Measurements from ENCODE around the gene DDIT3. TPM values are rescaled to one million over a fixed set of nuclear protein-coding genes. Genes with fewer than 3 reads are reported as not detected.

The DDIT3 gene
- total RNA-seq, 2 donors from 2014 or later = 9.9 to 12.4 TPM

DNA sequence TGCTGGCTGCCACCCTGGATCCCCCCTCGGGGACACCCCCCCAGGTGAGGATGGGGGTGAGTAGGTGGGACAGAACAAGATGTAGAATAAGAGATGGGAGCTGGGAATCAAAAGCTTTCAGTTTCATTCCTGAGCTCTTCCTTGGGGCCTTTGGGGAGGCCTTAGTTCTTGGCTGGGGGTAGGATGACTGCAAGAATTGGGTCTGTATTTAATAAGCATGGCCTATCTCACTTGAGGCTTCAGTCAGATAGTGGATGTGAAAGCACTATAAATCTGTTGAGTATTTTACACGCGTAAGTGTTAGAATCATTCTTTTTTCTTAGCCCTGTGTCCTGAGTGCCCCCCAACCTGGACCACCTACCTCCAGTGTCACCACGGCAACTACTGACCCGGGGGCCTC lies 6.9 kb upstream of the DDIT3 start:
- H3K36me3 ChIP-seq (ENCODE audit: control insufficient read depth, insufficient read depth, low read length) = peaks cover 78% of the 10 kb centered on the region
- H3K27me3 ChIP-seq (ENCODE audit: control insufficient read depth, insufficient read depth, low read length, poor library complexity, severe bottlenecking) = no peaks in the 10 kb centered on the region
- no peak overlapping the region for H3K27ac ChIP-seq (ENCODE audit: low read depth, low read length)
- Mint-ChIP-seq H3K27me3 (ENCODE audit: insufficient read depth) (no peaks in the 10 kb centered on the region), H3K4me1 (peaks cover 14% of the 10 kb centered on the region), H3K4me3 (no peak overlapping the region), H3K27ac (no peak overlapping the region), H3K9me3 (no peaks in the 10 kb centered on the region), H3K36me3 (ENCODE audit: low read depth) (peaks cover 47% of the 10 kb centered on the region)
- no peak overlapping the region for H3K9ac ChIP-seq (ENCODE audit: extremely low read depth, low read length, poor library complexity, severe bottlenecking)
- 92 to 93% methylated on average over 3 to 5 of the region's 5 CpGs for WGBS, 2 experiments (ENCODE audit: insufficient coverage in 1 of 2, insufficient read length in 1 of 2)
- H3K9me3 ChIP-seq (ENCODE audit: control insufficient read depth, low read length) = no peaks in the 10 kb centered on the region
- no peak for DNase-seq
- peaks cover 6% of the 10 kb centered on the region for H3K4me1 ChIP-seq (ENCODE audit: control insufficient read depth, insufficient read depth, low read length)
- H3K4me3 ChIP-seq (ENCODE audit: low read length) = no peak overlapping the region
- TF ChIP-seq, protein P1, sequence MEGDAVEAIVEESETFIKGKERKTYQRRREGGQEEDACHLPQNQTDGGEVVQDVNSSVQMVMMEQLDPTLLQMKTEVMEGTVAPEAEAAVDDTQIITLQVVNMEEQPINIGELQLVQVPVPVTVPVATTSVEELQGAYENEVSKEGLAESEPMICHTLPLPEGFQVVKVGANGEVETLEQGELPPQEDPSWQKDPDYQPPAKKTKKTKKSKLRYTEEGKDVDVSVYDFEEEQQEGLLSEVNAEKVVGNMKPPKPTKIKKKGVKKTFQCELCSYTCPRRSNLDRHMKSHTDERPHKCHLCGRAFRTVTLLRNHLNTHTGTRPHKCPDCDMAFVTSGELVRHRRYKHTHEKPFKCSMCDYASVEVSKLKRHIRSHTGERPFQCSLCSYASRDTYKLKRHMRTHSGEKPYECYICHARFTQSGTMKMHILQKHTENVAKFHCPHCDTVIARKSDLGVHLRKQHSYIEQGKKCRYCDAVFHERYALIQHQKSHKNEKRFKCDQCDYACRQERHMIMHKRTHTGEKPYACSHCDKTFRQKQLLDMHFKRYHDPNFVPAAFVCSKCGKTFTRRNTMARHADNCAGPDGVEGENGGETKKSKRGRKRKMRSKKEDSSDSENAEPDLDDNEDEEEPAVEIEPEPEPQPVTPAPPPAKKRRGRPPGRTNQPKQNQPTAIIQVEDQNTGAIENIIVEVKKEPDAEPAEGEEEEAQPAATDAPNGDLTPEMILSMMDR (conservative IDR thresholded peaks at IDR 0.05) = no peak

DNA sequence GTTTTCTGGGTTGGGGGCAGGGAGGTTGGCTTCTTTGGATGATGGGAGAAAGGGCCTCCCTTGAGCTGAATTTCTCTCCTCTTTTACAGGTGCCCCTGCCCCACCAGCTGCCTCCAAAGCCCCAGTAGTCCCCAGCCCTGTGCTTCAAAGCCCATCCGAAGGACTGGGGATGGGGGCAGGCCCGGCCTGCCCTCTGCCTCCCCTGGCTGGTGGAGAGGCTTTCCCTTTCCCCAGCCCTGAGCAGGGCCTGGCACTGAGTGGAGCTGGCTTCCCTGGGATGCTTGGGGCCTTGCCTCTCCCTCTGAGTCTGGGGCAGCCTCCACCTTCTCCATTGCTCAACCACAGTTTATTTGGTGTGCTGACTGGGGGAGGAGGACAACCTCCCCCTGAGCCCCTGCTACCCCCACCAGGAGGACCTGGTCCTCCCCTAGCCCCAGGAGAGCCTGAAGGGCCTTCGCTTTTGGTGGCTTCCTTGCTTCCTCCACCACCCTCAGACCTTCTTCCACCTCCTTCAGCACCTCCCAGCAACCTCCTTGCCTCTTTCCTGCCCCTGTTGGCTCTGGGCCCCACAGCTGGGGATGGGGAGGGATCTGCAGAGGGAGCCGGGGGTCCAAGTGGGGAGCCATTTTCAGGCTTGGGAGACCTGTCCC lies 6.3 kb upstream of the DDIT3 start:
- no peaks in the 10 kb centered on the region for H3K9me3 Mint-ChIP-seq
- no peak overlapping the region for H3K27ac Mint-ChIP-seq
- WGBS, 2 experiments (ENCODE audit: insufficient coverage in 1 of 2, insufficient read length in 1 of 2) = 70 to 94% methylated on average over 2 to 3 of the region's 4 CpGs
- Histone ChIP-seq H3K4me1 (ENCODE audit: control insufficient read depth, insufficient read depth, low read length) (peaks cover under 1% of the 10 kb centered on the region), H3K9ac (ENCODE audit: extremely low read depth, low read length, poor library complexity, severe bottlenecking) (no peak overlapping the region), H3K9me3 (ENCODE audit: control insufficient read depth, low read length) (no peaks in the 10 kb centered on the region), H3K36me3 (ENCODE audit: control insufficient read depth, insufficient read depth, low read length) (peaks cover 73% of the 10 kb centered on the region), H3K4me3 (ENCODE audit: low read length) (no peak overlapping the region), H3K27ac (ENCODE audit: low read depth, low read length) (no peak overlapping the region), H3K27me3 (ENCODE audit: control insufficient read depth, insufficient read depth, low read length, poor library complexity, severe bottlenecking) (no peaks in the 10 kb centered on the region)
- TF ChIP-seq, protein P1 (conservative IDR thresholded peaks at IDR 0.05) = no peak
- H3K36me3 Mint-ChIP-seq (ENCODE audit: low read depth) = peaks cover 41% of the 10 kb centered on the region
- H3K4me1 Mint-ChIP-seq = peaks cover 20% of the 10 kb centered on the region
- H3K27me3 Mint-ChIP-seq (ENCODE audit: insufficient read depth) = no peaks in the 10 kb centered on the region
- DNase-seq = no peak
- no peak overlapping the region for H3K4me3 Mint-ChIP-seq

DNA sequence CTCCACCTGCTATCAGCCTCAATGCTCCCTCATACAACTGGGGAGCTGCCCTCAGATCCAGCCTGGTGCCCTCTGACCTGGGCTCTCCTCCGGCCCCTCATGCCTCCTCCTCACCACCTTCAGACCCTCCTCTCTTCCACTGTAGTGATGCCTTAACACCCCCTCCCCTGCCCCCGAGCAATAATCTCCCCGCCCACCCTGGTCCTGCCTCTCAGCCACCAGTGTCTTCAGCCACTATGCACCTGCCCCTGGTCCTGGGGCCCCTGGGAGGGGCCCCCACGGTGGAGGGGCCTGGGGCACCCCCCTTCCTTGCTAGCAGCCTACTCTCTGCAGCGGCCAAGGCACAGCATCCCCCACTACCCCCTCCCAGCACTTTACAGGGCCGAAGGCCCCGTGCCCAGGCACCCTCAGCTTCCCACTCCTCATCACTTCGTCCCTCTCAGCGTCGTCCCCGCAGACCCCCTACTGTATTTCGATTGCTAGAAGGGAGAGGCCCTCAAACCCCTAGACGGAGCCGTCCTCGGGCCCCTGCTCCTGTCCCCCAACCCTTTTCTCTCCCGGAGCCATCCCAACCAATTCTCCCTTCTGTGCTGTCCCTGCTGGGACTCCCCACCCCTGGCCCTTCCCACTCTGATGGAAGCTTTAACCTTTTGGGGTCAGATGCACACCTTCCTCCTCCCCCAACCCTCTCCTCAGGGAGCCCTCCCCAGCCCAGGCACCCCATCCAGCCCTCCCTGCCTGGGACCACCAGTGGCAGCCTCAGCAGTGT lies 5.5 kb upstream of the DDIT3 start:
- no peak overlapping the region for H3K9ac ChIP-seq (ENCODE audit: extremely low read depth, low read length, poor library complexity, severe bottlenecking)
- H3K36me3 Mint-ChIP-seq (ENCODE audit: low read depth) = peaks cover 35% of the 10 kb centered on the region

More for the DNA sequence above, 5.5 kb upstream of the DDIT3 start:
- H3K9me3 Mint-ChIP-seq = no peaks in the 10 kb centered on the region
- no peak overlapping the region for H3K27ac Mint-ChIP-seq
- no peak overlapping the region for H3K4me3 Mint-ChIP-seq
- no peak for DNase-seq
- Histone ChIP-seq H3K27ac (ENCODE audit: low read depth, low read length) (no peak overlapping the region), H3K4me3 (ENCODE audit: low read length) (no peak overlapping the region), H3K36me3 (ENCODE audit: control insufficient read depth, insufficient read depth, low read length) (peaks cover 65% of the 10 kb centered on the region), H3K9me3 (ENCODE audit: control insufficient read depth, low read length) (no peaks in the 10 kb centered on the region), H3K27me3 (ENCODE audit: control insufficient read depth, insufficient read depth, low read length, poor library complexity, severe bottlenecking) (no peaks in the 10 kb centered on the region), H3K4me1 (ENCODE audit: control insufficient read depth, insufficient read depth, low read length) (peaks cover 3% of the 10 kb centered on the region)
- peaks cover 23% of the 10 kb centered on the region for H3K4me1 Mint-ChIP-seq
- 89 to 98% methylated on average over 8 to 16 of the region's 16 CpGs for WGBS, 2 experiments (ENCODE audit: insufficient coverage in 1 of 2, insufficient read length in 1 of 2)
- TF ChIP-seq, protein P1 (conservative IDR thresholded peaks at IDR 0.05) = no peak
- H3K27me3 Mint-ChIP-seq (ENCODE audit: insufficient read depth) = no peaks in the 10 kb centered on the region

All from endodermal cell (in vitro differentiated cells).